H9 (cell line): ENCODE data around the gene MRPL16. TPM values are rescaled to one million over a fixed set of nuclear protein-coding genes. Genes with fewer than 3 reads are reported as not detected.

Experiments used
- DNase-seq: peaks from one replicate; pipeline ENCODE4 v3.0.0-alpha.2; 2017
- H2AFZ ChIP-seq: one replicate; pipeline ENCODE4 v1.6.1; 2013; ENCODE audit warnings: mild to moderate bottlenecking, low read length, control low read depth, moderate library complexity
- H2AK5ac ChIP-seq: 2 replicates; pipeline ENCODE4 v1.6.1; 2013; ENCODE audit warnings: low read length, control low read depth, mixed read lengths; ENCODE audit not compliant: insufficient read length
- H2BK120ac ChIP-seq: one replicate; pipeline ENCODE4 v1.6.1; 2013; ENCODE audit warnings: low read depth, mild to moderate bottlenecking, low read length, control low read depth, inconsistent platforms; ENCODE audit not compliant: poor library complexity, severe bottlenecking
- H2BK12ac ChIP-seq: 2 replicates; pipeline ENCODE4 v1.6.1; 2013; ENCODE audit warnings: low read length, control low read depth, mixed read lengths, low read depth; ENCODE audit not compliant: insufficient read length
- H2BK15ac ChIP-seq: 2 replicates; pipeline ENCODE4 v1.6.1; 2013; ENCODE audit warnings: low read depth, low read length, control low read depth
- H2BK20ac ChIP-seq: one replicate; pipeline ENCODE4 v1.6.1; 2013; ENCODE audit warnings: low read depth, mild to moderate bottlenecking, low read length, control low read depth, inconsistent platforms; ENCODE audit not compliant: poor library complexity, severe bottlenecking
- H2BK5ac ChIP-seq: 2 replicates; pipeline ENCODE4 v1.6.1; 2013; ENCODE audit warnings: low read length, control low read depth, mixed read lengths; ENCODE audit not compliant: insufficient read length
- H3K14ac ChIP-seq: 2 replicates; pipeline ENCODE4 v1.6.1; 2013; ENCODE audit warnings: low read length, control low read depth; ENCODE audit not compliant: insufficient read depth
- H3K18ac ChIP-seq: 2 replicates; pipeline ENCODE4 v1.6.1; 2013; ENCODE audit warnings: low read depth, mild to moderate bottlenecking, mixed read lengths, low read length, control low read depth; ENCODE audit not compliant: insufficient read length
- H3K23ac ChIP-seq: 2 replicates; pipeline ENCODE4 v1.6.1; 2013; ENCODE audit warnings: low read length, control low read depth, mixed read lengths, low read depth; ENCODE audit not compliant: insufficient read length
- H3K23me2 ChIP-seq: 2 replicates; pipeline ENCODE4 v1.6.1; 2013; ENCODE audit warnings: low read depth, mild to moderate bottlenecking, mixed read lengths, low read length, control low read depth; ENCODE audit not compliant: insufficient read length, poor library complexity, severe bottlenecking
- H3K27ac ChIP-seq: 2 replicates; pipeline ENCODE4 v1.5.1; 2013; ENCODE audit warnings: low read length, control low read depth, mixed read lengths, low read depth; ENCODE audit not compliant: insufficient read length
- H3K27me3 ChIP-seq: 2 replicates; pipeline ENCODE4 v1.6.1; 2013; ENCODE audit warnings: low read length, control low read depth, inconsistent platforms; ENCODE audit not compliant: insufficient read depth
- H3K4ac ChIP-seq: 2 replicates; pipeline ENCODE4 v1.6.1; 2013; ENCODE audit warnings: low read depth, mild to moderate bottlenecking, control low read depth, inconsistent platforms, low read length, moderate library complexity
- H3K4me1 ChIP-seq: 2 replicates; pipeline ENCODE4 v1.6.1; 2013; ENCODE audit warnings: low read length, control low read depth, inconsistent platforms; ENCODE audit not compliant: insufficient read depth
- H3K4me2 ChIP-seq: 2 replicates; pipeline ENCODE4 v1.6.1; 2013; ENCODE audit warnings: low read length, control low read depth, mixed read lengths; ENCODE audit not compliant: insufficient read length, insufficient read depth
- H3K56ac ChIP-seq: 2 replicates; pipeline ENCODE4 v1.6.1; 2013; ENCODE audit warnings: low read depth, mild to moderate bottlenecking, mixed read lengths, low read length, control low read depth; ENCODE audit not compliant: insufficient read length
- H3K79me1 ChIP-seq: 2 replicates; pipeline ENCODE4 v1.6.1; 2013; ENCODE audit warnings: low read depth, mild to moderate bottlenecking, moderate library complexity, low read length, control low read depth, inconsistent platforms; ENCODE audit not compliant: insufficient read depth, poor library complexity, severe bottlenecking
- H3K79me2 ChIP-seq: 2 replicates; pipeline ENCODE4 v1.6.1; 2013; ENCODE audit warnings: low read length, control low read depth, inconsistent platforms; ENCODE audit not compliant: insufficient read depth
- H3K9ac ChIP-seq: 2 replicates; pipeline ENCODE4 v1.6.1; 2013; ENCODE audit warnings: low read length, control low read depth, mixed read lengths; ENCODE audit not compliant: insufficient read length; ENCODE audit errors: extremely low read depth
- H3K9me3 ChIP-seq: one replicate; pipeline ENCODE4 v1.6.1; 2013; ENCODE audit warnings: low read depth, low read length, inconsistent platforms; ENCODE audit not compliant: control insufficient read depth
- H3T11ph ChIP-seq: one replicate; pipeline ENCODE4 v1.6.1; 2013; ENCODE audit warnings: mild to moderate bottlenecking, low read length, control low read depth, inconsistent platforms
- H4K20me1 ChIP-seq: one replicate; pipeline ENCODE4 v1.6.1; 2013; ENCODE audit not compliant: control insufficient read depth, insufficient read length, insufficient read depth
- H4K5ac ChIP-seq: 2 replicates; pipeline ENCODE4 v1.6.1; 2013; ENCODE audit warnings: low read depth, mild to moderate bottlenecking, mixed read lengths, low read length, control low read depth; ENCODE audit not compliant: insufficient read length
- H4K8ac ChIP-seq: replicated peaks from 2 replicates; pipeline ENCODE4 v1.6.1; 2013; ENCODE audit warnings: low read length, control low read depth, mixed read lengths, low read depth; ENCODE audit not compliant: insufficient read length
- H4K91ac ChIP-seq: 2 replicates; pipeline ENCODE4 v1.6.1; 2013; ENCODE audit warnings: low read depth, mild to moderate bottlenecking, moderate library complexity, mixed read lengths, low read length, control low read depth; ENCODE audit not compliant: insufficient read length
- H3K27ac Mint-ChIP-seq, 3 experiments: 2 replicates in 2 of 3; 3 replicates in 1 of 3; pipeline ENCODE4 v1.8.0; 2020 to 2021; ENCODE audit warnings: mixed read lengths in 3 of 3, mild to moderate bottlenecking in 1 of 3, moderate library complexity in 1 of 3
- H3K27me3 Mint-ChIP-seq: 2 replicates; pipeline ENCODE4 v1.8.0; 2021; ENCODE audit warnings: low read depth, mild to moderate bottlenecking, moderate library complexity, mixed read lengths
- H3K36me3 Mint-ChIP-seq, 3 experiments: 2 replicates in 2 of 3; 3 replicates in 1 of 3; pipeline ENCODE4 v1.8.0; 2020 to 2021; ENCODE audit warnings: low read depth in 3 of 3, mixed read lengths in 3 of 3; ENCODE audit not compliant: insufficient read depth in 1 of 3
- H3K4me1 Mint-ChIP-seq, 2 experiments: 2 replicates each; pipeline ENCODE4 v1.8.0; 2020; ENCODE audit warnings: mixed read lengths in 2 of 2
- H3K4me3 Mint-ChIP-seq, 2 experiments: 2 replicates in 1 of 2; 3 replicates in 1 of 2; pipeline ENCODE4 v1.8.0; 2020 to 2021; ENCODE audit warnings: mild to moderate bottlenecking in 2 of 2, mixed read lengths in 2 of 2, moderate library complexity in 1 of 2
- H3K9me3 Mint-ChIP-seq, 2 experiments: 2 replicates in 1 of 2; 3 replicates in 1 of 2; pipeline ENCODE4 v1.8.0; 2020; ENCODE audit warnings: mild to moderate bottlenecking in 2 of 2, mixed read lengths in 2 of 2, moderate library complexity in 1 of 2
- WGBS: extraction: QIAGEN DNeasy Blood & Tissue Kit; methylation state at CpG from one replicate; pipeline ENCODE4 v1.1.7; 2013; ENCODE audit warnings: missing lambda C conversion rate, low lambda C conversion rate, mixed read lengths; ENCODE audit not compliant: insufficient read length; ENCODE audit errors: extremely low coverage; 5-methylcytosine and 5-hydroxymethylcytosine counted together
- total RNA-seq: library from RNA; stranded (reverse); gene quantifications from 2 replicates; pipeline ENCODE4 v1.2.1, GENCODE V29; 2021
- TF ChIP-seq, protein P1 (sequence below): fragments of 200-600 bp; sonication (generic); conservative IDR thresholded peaks from 3 replicates; pipeline ENCODE4 v1.8.0; 2021; ENCODE audit warnings: antibody characterized with exemption, mild to moderate bottlenecking

The MRPL16 gene
- total RNA-seq, 1 experiment from 2014 or later = 87.1 TPM

DNA sequence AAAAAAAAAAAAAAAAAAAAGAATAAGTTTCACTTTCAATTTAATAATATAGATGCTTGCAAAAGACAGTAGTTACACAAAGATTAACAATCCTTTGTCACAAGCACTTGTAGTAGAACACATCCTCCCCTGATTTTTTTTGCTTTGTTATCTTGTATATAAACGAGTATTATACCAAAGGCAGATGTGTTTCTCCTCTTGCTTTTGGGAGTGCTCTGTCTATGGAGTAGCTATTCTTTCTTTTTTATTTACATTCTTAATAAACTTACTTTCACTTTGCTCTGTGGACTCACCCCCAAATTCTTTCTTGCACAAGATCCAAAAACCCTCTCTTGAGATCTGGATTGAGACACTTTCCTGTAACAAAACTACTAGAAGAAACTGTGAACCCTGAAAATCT, 3.4 kb upstream of the MRPL16 start:
- no CpG with 5 or more reads among the region's 1 CpG for WGBS

More for the DNA sequence above, 3.4 kb upstream of the MRPL16 start:
- no peak for DNase-seq
- H3K56ac ChIP-seq = no peak overlapping the region
- H2AK5ac ChIP-seq = no peak overlapping the region
- H3K4ac ChIP-seq = no peak overlapping the region
- no peak overlapping the region for H3T11ph ChIP-seq
- no peaks in the 10 kb centered on the region for H3K27me3 ChIP-seq
- H3K9me3 ChIP-seq = no peaks in the 10 kb centered on the region
- no peak overlapping the region for H2BK120ac ChIP-seq
- Mint-ChIP-seq H3K4me3 (peak overlapping the region; percentile 56 to 76; a peak in 3 of 5 replicates), H3K27ac (peak overlapping the region; percentile 97 to 99 (median 99)), H3K36me3 (peaks cover 0 to 6% (median 0%) of the 10 kb centered on the region in 3 experiments; a peak in 1 of 7 replicates), H3K9me3 (no peaks in the 10 kb centered on the region), H3K4me1 (peaks cover 62 to 64% of the 10 kb centered on the region in 2 experiments), H3K27me3 (no peaks in the 10 kb centered on the region)
- H3K79me1 ChIP-seq = no peaks in the 10 kb centered on the region
- no peak overlapping the region for H4K5ac ChIP-seq
- H4K20me1 ChIP-seq = no peaks in the 10 kb centered on the region
- H4K91ac ChIP-seq = no peak overlapping the region
- H4K8ac ChIP-seq = no peak overlapping the region
- no peak overlapping the region for H3K18ac ChIP-seq
- H3K23ac ChIP-seq = no peak overlapping the region
- no peak overlapping the region for H2BK5ac ChIP-seq
- H3K14ac ChIP-seq = no peak overlapping the region
- H3K4me2 ChIP-seq = no peak overlapping the region
- no peak overlapping the region for H2BK15ac ChIP-seq
- peaks cover 4% of the 10 kb centered on the region; the same call in 1 of the 2 replicates for H3K4me1 ChIP-seq
- TF ChIP-seq, protein P1, sequence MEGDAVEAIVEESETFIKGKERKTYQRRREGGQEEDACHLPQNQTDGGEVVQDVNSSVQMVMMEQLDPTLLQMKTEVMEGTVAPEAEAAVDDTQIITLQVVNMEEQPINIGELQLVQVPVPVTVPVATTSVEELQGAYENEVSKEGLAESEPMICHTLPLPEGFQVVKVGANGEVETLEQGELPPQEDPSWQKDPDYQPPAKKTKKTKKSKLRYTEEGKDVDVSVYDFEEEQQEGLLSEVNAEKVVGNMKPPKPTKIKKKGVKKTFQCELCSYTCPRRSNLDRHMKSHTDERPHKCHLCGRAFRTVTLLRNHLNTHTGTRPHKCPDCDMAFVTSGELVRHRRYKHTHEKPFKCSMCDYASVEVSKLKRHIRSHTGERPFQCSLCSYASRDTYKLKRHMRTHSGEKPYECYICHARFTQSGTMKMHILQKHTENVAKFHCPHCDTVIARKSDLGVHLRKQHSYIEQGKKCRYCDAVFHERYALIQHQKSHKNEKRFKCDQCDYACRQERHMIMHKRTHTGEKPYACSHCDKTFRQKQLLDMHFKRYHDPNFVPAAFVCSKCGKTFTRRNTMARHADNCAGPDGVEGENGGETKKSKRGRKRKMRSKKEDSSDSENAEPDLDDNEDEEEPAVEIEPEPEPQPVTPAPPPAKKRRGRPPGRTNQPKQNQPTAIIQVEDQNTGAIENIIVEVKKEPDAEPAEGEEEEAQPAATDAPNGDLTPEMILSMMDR = no peak
- no peak overlapping the region for H3K27ac ChIP-seq
- no peak overlapping the region for H2AFZ ChIP-seq
- no peak overlapping the region for H3K9ac ChIP-seq
- H3K23me2 ChIP-seq = peaks cover 4% of the 10 kb centered on the region
- H3K79me2 ChIP-seq = no peaks in the 10 kb centered on the region
- no peak overlapping the region for H2BK12ac ChIP-seq
- no peak overlapping the region for H2BK20ac ChIP-seq
